GM21619 (cell line): ENCODE measurements around the gene USP36.
"Not testable (repeated sequence)": the region's sequence is repeated elsewhere in the genome, so short reads cannot be mapped to it uniquely, and the experiment has no call there.

Experiments
- ATAC-seq: cut with Tn5 transposase; IDR thresholded peaks from one replicate; pipeline ENCODE4 v1.9.1; 2021; ENCODE audit not compliant: unreplicated experiment

USP36 gene

GRCh38 chr17:78873519-78874340 is 33.1 kb upstream of the USP36 start:
- no peak for ATAC-seq

DNA sequence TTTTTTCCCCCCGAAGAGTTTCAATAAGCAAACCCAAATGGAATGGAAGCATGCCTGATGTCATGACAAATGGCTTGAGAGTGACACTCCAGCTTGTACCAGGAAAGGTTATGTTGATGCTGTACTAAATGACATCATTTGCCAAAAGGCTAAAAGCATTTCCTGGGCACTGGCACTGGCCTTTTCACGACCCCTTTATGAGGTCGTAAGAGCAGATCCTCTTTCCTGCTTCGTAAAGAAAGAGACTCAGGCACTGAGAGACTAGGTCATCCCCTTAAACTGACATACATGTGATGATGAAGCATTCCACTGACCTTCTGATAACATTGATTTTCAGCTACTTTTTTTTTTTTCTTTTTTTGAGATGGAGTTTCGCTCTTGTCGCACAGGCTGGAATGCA is 31.9 kb upstream of the USP36 start:
- no peak for ATAC-seq

- ATAC-seq: no peak
These were observed 30.0 kb upstream of the USP36 start for GRCh38 chr17:78870621-78871020.

DNA sequence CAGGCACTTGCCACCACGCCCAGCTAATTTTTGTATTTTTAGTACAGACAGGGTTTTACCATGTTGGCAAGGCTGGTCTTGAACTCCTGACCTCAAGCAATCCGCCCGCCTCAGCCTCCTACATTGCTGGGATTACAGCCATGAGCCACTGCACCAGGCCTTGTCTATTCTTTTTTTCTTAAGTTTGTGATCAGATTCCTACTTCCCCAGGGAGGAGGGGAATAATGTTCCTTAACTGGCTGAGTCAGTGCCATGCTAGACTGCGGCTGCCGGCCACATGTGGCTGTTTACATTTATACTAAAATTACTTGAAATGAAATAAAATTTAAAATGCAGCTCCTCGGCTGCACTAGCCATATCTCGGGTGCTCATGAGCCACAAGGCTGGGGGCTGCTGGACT is 27.8 kb upstream of the USP36 start:
- no peak for ATAC-seq

DNA sequence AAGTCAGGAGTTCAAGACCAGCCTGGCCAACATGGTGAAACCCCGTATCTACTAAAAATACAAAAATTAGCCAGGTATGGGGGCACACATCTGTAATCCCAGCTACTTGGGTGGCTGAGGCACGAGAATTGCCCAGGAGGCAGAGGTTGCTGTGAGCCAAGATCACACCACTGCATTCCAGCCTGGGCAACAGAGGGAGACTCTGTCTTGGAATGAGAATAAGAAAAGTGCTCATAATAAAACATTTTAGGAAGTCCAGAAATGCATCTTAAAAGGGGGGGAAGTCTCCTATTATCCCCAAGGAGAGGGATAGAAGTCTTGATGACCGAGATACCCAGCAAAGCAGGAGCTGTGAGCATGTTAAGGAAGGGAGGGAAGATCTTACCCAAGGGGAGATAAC is 26.4 kb upstream of the USP36 start:
- ATAC-seq: not testable (repeated sequence)

DNA sequence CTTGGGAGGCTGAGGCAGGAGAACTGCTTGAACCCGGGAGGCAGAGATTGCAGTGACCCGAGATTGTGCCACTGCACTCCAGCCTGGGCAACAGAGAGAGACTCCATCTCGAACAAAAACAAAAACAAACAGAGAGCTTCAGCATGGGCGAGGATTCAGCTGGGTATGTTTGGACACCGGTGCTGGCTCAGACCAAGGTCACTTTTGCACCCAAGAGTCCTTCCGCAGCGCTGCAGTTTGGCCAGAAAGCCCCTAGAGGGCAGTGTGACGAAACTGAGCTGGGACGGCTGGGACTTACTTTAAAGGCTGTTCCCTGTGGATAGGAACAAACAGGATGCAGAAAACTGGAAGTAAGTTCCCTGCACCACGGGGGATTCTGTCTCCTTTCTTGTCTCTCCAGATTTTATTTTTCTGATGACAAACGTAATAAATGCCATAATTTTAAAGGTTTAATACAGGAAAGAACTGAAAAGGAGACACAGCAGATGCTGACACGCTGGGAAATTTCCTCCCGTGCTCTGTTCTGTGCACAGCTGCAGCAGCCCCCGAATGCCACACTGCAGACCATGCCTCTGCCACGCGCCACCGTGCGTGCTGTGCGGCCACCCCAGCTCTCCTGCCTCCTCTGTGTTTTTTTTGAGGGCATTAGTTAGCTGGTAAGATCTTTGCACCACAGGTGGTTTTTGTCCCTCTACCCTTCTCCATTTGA is 25.2 kb upstream of the USP36 start:
- ATAC-seq: no peak

- ATAC-seq: no peak
These were observed 23.5 kb upstream of the USP36 start for GRCh38 chr17:78864117-78864516.

DNA sequence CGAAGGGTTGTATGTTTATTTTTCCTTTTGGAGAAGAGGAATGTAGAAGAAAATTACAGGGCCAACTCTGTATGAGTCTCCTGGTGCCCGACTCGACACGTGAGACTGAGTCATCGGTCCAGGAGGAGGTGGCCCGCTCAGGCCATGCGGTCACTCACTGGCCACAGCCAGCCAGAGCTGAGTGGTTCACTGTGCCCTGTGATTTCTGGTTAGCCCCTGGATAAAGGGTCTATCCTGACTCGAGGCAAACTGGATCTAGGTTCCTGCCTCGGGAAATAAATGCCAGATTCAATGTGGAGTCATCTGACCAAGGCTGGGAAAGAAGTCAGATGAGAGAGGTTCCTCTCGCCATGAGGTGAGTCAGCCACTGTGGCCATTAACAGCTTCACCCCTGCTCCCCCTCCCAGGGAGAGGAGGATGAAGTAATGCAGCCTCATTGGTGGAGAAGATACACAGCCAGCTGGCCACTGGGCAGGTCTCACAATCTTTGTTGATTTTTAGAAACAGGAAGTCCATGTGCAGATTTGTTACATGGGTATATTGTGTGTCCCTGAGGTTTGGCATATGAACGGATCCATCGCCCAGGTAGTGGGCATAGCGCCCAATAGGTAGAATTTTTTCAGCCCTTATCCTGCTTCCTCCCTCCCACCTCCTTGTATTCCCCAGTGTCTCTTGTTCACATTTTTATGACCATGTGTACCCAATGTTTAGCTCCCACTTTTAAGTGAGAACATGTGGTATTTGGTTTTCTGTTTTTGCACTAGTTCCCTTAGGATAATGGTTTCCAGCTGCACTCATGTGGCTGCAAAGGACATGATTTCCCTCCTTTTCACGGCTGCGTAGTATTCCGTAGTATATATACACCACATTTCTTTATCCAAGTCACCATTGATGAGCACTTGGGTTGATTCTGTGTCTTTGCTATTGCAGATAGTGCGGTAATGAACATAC is 21.7 kb upstream of the USP36 start:
- no peak for ATAC-seq

- ATAC-seq: no peak
These were observed 20.6 kb upstream of the USP36 start for GRCh38 chr17:78861229-78861628.

- ATAC-seq: no peak
These were observed 18.4 kb upstream of the USP36 start for GRCh38 chr17:78859051-78859450.

DNA sequence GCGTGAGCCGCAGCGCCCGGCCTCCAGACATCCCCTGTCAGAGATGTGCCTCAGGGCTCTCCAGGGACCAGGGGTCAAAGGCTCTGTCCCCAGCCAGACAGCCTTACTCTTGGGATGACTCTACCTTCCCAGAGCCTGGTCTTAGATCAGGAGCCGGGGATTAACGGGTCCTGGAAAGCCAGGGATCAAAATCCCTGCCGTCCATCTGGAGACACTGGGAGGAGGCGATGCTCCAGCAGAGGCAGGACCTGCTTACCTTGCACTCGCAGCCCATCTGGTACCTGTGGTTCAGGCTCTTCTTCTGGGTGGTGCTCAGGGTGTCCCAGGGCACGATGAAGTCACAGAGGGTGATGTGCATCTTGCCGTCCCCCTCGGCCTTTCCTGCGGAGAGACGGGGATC is 16.7 kb upstream of the USP36 start:
- no peak for ATAC-seq

- ATAC-seq: no peak
These were observed 15.0 kb upstream of the USP36 start for GRCh38 chr17:78855561-78856165.

DNA sequence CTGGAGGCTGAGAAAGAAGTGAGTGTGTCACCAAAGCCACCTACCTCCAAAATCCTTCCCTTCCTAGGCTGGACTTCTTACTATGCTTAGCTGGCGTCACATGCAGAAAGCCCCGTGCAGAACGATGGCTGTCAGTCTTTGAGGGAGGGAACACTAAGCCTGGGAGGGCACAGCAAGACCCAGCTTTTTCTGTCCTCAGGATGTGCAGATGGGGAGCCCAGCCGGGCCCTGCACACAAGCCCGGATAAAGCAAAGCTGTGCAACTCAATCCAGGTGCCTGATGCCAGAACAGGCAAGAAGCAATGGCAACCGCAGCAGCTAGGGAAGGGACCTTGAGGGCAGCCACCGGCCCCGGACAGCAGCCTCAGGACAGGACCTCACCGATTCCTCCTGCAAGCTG is 13.9 kb upstream of the USP36 start:
- ATAC-seq: no peak

GRCh38 chr17:78853926-78854394 is 13.3 kb upstream of the USP36 start:
- no peak for ATAC-seq

DNA sequence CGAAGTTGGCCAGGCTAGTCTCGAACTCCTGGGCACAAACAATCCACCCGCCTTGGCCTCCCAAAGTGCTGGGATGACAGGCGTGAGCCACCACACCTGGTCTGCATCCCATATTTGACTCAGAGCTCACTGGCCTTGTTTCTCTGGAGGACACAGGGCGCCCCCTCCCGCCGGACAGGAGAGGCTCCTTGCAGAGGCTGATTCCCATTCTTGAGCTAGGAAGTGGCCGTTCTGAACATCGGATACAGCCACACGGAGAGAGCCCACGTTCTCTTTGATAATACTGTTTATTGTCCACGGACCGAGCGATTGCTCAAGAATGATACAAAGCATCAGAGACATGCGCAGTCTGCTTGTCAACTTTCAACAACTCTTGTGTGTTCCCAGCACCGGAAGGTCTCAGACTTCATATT is 12.1 kb upstream of the USP36 start:
- no peak for ATAC-seq

DNA sequence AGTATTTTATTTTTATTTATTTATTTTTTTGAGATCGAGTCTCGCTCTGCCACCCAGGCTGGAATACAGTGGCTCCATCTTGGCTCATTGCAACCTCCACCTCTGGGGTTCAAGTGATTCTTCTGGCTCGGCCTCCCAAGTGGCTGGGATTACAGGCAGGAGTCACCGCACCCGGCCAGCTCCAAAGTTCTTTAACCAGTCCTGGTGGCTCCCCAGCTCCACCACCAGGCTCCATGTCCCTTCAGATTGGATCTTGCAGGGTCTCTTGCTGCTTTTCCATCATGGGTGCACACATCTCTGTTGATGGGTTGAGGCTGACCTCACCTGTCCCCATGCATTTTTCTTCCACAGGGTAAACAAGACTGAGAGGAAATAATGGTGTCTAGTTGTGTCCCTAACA is 8.4 kb upstream of the USP36 start:
- ATAC-seq: no peak

- ATAC-seq: no peak
These were observed 6.4 kb upstream of the USP36 start for GRCh38 chr17:78847052-78847451.

GRCh38 chr17:78844301-78845005 is 3.8 kb upstream of the USP36 start:
- ATAC-seq: no peak

DNA sequence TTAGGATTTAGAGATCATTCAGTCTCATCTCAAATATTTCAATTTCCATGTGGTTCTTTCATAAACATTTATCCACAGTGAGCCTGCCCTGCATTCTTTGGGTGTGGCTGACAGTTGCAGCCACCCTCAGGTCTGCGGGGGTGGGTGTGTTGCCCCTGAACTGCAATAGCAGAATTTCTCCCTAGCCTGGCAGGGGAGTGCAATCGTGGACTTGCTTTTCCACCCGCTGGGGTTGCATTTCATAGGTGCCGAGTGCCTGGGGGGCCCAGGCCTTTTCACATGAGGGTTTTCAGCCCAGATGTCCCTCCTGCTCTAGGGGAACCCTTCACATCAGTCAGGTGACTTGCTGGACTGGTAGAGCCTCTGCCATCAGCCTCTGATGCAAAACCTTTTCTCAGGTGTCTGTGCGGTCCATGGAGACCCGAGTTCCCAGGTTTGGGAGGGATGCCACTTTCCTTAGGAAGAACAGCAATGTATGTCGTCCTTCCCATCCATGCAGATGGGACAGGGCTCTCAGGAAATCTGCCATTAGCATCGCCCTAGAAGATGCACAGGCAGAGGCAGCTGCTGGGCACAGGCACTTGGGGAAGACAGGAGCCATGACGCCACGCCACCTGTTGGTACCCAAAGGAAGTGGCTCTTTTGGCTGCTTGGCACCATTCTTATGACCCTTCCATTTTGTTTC is 2.4 kb upstream of the USP36 start:
- no peak for ATAC-seq

- ATAC-seq: no peak
These were observed 159 bp downstream of the USP36 start for GRCh38 chr17:78840530-78840779.
